Hippocampal formation (tissue), 2 donors: ENCODE measurements around the gene C1orf21.

Experiments
- DNase-seq, 2 donors: peaks; one replicate each; lab custom pipeline; 2025; lab: John Stamatoyannopoulos, UW

The C1orf21 gene

DNA sequence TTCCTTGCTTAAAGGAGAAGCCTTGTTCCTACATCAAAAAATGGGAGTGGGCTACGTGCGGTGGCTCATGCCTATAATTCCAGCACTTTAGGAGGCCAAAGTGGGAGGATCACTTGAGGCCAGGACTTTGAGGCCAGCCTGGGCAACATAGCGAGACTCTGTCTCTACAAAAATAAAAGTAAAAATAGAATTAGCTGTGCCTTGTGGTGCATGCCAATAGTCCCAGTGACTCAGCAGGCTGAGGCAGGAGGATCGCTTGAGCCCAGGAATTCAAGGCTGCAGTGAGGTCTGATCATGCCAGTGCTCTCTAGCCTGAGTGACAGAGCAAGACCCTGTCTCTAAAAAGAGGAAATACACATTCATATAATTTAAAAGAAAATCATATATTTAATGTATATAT lies 127.1 kb downstream of the C1orf21 start:
- no peak for DNase-seq

DNA sequence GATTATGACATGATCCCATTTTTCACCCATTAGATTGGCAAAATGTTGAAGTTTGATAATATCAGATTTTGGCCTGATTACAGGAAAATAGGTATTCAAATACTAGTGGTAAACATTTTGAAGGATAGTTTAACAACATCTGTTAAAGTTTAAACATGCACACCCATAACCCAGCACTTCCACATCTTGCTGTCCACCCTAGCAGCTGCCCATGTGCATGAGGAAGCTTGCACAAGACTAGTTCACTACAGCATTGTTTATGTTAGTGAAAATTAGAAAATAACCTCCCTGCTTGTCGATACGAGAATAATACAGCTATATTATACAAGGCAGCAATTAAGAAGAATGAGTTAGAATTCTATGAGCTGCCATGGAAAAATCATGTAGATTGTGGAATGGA lies 127.6 kb downstream of the C1orf21 start:
- no peak for DNase-seq

DNA sequence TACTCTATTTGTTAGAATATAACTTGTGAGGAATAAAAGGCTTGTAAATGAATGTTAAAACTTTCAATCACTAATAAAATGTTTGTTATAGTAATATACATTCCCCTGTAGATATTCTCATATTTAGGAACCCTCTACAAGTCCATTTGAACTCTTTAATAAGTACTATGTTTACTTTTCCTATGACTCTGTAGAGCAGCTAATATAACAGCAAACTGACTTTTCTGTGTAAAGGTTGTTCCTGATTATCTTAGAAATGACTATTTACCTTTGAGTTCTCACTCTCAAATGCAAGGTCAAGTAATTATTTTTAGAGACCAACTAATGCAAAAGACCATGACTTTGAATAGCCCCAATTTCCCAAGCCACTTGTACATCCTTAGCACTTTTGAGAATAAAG lies 130.3 kb downstream of the C1orf21 start:
- DNase-seq: no peak

DNA sequence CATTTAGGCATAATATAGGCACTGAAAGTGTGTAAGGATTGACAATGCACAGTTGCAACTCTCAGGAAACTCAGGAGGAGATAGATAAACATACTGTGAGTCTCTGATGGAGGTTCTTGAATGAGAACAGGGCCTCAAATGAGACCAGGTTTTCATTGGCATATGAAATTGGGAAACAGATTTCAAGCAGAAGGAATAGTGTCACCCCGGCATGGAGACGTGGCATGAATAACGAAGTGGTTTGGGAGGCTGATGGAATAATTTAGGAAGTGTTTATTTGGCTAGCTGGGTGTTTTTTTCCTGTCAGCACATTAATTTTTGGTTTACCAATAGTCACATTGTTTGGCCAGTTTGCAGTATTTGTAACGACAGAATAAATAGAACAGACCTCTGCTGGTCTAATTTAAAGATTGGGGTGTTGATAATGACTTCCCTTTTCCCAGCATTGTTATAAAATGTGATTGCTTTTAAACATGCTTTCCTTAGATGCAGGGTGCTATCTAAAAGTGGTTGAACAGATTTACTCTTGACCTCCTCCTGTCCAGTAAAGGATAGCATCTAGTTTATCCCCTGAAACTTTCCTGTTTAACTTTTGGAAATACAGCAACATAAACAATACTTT lies 132.0 kb downstream of the C1orf21 start:
- no peak for DNase-seq

DNA sequence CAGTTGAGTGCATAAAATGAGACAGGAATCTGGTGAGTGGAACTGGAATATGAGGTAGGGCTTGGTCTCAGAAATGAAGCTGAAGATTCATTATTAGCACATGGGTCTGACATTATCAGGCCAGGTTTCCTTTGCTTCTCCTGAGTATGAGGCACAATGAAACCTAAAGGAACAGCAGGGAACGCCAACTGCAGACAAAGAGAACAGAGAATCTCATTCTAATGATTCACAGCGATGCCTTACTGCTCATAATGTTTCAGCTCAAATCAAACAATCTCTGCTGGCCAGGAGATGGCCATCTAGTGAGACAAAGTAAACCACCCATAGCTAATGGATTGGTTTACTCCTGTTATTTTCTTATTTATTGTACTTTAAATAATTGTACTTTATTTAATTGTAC lies 133.5 kb downstream of the C1orf21 start:
- DNase-seq: no peak

DNA sequence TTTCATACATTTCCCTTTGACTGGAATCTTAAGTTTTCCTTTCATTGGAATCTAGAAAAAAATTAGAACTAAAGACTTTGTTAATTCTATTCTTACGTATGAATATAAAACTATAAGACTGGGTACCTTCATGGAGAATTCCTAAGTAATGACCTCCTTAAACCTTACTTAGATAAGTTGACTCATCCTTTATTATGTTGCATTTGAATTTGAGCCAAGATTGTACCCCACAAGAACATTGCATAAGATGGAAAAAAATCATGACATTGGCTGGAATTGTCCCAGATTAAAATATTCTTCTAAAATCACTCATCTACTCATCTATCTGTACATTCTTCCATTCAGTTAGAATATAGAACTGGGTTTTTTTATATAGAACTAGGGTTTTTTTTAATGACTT lies 137.4 kb downstream of the C1orf21 start:
- no peak for DNase-seq

DNA sequence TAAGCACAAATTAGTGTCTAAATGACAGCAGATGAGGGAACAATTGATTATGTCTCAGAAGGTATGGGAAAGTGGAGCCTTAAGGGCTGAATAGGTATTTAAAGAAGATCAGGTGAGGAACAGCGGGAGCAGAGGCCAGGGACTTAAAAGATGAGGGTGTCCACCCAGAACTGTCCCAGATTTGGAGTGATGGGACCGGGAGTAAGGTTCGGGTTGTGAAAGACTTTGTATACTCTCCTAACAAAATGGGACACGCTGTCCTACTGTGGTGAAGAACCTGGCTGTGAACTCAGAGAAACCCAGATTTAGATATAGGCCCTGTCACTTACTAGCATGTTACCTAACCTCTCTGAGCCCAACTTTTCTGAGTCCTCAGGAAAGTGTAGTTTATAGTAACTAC lies 140.6 kb downstream of the C1orf21 start:
- no peak for DNase-seq

DNA sequence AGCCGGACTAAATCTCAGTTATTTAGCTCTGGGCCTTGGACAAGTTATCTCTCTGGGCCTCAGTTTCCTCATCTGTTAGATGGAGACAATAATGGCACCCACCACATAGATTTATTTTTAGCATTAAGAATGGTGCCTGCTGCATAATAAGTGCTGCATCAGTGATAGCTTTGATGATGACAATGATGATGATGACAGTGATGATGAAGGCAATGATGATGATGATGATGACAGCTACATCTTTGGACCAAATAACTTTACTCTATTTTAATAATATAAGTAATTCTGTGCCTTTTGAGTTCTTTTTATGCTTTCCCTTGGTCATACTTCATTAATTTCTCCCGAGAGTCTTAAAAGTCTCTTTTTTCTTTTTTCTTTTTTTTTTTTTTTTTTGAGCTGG lies 143.4 kb downstream of the C1orf21 start:
- DNase-seq: no peak

DNA sequence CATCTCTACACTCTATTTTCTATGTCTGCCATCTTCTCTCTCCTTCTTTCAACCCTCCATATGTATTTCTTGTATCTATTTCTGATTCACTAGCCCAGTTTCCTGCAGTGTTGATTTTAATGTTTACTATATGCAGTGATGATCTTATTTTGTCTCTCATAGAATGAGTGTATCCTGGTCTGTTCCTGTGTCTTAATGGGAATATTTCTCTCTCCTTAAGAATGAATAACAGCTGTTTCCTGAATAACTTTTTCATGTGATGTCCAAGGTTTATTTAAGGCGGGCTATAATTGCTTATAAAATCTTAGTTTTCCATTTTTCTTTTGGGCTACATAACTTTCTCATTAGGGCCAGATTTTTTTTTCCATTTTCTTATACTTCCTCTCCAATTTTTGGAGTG lies 144.5 kb downstream of the C1orf21 start:
- DNase-seq: no peak

DNA sequence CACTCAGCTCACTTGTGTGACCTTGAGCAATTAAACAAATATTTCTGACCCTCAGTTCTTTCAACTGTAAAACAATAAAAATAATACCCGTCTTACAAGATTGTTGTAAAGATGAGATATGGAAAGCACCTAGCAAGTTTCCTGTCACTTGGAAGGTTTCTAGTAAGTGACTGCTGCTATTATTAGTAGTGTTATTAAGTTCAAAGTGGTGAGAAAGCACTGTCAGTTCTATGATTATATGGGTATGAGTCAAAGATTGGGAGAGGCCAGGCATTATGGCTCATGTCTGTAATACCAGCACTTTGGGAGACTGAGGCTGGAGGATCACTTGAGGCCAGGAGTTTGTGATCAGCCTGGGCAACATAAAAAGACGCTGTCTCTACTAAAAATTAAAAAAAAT lies 145.4 kb downstream of the C1orf21 start:
- DNase-seq: no peak

DNA sequence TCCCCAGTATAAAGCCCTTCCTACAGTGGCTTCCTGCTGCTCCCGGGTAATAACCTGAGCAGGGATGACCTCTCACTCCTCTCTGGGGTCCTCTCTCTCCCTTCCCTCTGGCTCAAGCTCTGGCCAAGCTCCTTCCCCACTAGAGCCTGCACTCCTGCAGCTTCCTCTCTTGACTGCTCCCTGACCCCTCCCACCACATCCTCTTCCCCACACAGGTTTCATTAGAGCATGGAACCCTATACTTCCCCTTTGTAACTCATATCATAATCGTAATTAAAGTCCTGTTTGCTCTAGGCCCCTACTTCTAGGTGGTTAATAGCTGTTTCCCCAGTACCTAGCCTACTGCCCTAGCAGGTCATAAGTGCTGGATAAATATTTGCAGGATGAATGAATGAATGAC lies 146.2 kb downstream of the C1orf21 start:
- no peak for DNase-seq

DNA sequence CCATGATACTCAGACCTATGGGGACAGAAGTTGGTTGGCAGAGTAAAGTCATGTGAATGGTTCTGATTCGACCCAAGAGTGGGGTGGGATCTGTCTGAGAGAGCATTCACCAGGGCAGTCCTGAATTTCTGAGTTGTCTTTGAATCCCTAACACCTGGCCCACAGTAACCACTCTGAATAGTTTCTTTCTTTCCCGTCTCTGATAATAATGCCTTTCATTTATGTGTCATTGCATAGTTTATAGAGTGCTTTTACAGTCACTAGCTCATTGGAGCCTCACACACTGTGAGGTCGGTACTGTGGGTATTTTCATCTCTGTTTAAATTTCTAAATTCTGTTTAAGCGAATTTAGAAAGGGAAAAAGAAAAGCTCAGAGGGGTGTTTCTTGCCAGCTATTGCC lies 147.1 kb downstream of the C1orf21 start:
- no peak for DNase-seq

DNA sequence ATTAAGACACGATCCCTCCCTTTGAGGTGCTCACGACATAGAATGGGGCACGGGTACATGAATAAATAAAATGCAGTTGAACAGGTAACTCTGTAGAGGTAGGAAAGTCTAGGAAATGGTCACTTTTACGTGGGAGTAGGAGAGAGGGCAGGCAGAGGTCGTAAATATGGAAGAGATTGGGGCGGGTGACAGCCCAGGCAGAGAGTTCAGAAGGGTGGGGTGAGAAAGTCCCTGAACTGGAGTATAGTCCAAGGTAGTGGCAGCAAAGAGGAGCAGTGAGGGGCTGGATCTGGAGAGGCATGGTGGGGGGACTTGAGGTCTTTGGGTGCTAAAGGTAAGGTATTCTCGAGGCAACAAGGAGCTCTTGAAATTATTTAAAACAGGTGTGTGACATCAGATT lies 147.9 kb downstream of the C1orf21 start:
- no peak for DNase-seq

DNA sequence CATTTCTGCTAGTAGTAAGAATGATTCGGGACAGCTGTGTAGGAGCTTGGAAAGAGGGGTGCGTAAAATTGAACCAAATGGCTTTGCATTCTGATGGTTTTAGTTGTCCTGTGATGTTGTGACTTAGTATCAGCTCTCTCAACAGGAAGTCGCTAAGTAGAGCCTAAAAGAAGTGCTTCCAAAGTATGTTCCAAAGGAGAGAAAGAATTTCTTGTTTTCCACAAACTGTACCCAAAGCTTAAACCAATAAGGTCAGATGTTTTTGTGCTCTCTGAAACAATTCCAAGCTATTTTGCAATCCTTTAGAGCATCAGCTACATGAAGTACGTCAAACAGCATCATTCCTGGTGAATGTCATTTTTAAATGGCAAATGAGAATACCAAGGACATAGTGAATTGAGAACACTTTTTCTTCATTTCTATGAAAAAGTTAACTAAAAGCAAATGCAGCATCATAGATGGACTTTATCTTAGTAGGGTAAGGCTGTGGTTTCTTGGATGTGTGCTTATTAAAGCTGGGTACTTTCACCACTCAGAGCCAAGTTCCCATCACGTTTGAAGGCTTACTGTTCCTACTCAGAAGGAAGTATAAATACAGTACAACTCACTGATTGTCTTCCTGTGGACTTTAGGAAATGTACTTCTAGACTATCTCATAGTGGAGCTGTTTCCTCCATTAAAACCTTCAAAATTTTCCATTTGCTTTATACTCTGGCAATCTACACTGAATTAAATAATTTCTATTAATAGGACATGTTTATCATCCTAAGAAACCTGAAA lies 148.6 kb downstream of the C1orf21 start:
- DNase-seq: no peak

DNA sequence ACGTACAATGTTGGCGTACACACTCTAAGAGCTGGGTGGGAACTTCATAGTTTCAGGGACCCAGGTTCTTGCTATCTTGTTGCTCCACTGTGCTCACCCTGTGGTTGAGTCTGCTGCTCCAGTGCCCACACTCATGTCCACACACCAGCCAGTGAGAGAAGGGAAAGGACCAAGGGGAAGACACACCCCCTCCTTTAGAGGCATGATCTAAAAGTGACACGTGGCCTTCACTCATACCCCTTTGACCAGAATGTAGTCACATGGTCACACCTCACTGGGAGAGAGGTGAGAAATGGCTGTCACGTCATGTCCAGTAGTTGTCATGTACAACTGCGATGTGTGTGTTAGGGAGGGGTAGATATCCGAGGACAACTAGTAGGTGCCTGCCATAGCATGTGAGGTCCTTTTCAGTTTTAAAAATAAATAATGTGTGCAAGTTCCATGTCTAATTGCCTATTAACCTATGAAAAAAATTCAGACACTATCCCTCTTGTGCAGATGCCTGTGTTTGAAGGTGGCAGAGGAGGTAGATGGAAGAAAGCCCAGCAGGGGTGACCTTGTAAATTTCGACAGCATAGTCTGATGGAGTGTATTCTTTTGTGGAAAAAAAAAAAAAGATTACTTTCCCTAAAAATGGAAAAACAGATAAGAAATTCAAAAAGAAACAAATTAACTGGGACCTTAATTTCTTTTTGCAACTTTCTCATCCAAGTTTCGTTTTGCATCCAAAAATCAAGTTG lies 149.6 kb downstream of the C1orf21 start:
- no peak for DNase-seq

DNA sequence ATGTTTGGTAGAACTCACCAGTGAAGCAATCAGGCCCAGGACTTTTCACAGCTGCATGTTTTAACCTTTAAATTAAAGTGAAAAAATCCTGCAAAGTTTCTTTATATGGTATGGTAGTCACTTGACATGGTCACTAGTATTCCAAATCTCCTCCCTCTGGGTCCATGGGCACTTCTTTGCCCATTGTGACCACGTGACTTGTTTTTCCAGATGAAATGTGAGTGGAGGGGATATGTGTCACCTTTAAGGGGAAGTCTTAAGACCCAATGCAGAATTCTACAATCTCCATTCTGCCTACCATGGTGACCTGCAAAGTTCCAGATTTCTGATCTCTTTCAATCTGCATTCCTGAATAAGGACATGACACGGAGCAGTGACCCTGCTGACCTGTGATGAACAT lies 152.8 kb downstream of the C1orf21 start:
- DNase-seq: no peak

DNA sequence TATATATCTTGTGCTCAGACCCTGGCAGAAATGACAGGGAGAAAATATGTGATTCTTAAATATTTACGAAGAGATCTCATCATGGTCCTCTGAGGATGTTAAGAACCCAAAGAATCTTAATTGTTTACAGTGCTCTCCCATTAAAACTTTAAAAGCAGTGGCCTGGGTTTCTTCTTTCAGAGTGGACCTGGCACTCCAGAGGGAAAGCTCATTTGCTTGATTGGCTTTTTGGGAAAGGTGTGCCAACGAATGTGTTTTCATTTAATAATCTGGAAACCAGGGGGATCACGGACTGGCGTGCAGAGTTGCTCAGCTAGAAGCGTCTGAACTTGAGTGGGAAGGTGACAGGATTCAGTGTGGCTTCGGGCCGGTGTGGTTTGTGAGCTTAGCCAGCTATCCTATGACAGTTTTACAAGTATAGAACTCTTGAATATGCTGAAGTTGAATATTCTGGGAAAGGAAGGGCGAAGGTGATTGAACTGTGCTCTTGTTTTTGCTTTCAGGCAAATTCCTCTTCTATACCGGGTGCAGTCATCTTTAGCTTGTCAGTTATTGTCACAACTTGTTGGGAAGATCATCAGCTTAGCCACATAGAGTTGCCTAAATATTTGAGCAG lies 154.8 kb downstream of the C1orf21 start:
- no peak for DNase-seq

DNA sequence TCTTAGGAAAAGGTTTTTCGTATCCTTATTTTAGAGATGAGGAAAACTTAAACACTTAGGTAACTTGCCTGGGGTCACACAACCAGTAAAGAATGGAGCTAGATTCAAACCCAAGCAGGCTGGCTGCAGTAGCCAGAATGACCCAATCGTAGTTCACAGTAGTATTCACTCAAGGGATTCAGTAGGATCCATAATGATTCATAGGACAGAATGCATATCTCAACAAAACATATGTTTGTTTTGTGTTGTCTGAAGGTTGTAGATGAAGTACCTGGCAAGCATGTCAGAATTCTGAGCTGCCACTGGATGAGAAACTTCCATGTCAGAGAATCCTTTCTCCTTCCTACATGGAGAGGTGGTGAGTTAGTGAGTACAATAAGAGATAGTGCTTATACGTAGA lies 155.5 kb downstream of the C1orf21 start:
- no peak for DNase-seq

DNA sequence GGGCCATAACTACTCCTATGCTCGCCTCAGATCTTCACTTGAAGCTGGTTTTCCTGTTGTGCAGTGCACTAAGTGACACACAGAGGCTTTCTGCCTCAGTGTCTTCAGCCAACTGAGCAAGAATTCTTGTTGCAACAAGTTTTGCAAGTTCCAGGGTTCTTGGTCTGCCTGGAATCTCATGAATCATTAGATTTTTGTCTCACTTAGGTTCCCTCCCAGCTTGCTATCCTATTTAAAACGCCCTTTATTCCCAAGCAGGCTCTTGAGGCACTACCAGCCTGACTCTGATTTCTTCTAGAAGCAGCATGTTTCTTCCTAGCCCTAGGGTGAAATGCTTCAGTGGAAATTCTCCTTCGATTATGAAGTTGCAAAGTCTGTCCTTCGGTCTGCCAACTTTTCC lies 158.8 kb downstream of the C1orf21 start:
- DNase-seq: no peak

DNA sequence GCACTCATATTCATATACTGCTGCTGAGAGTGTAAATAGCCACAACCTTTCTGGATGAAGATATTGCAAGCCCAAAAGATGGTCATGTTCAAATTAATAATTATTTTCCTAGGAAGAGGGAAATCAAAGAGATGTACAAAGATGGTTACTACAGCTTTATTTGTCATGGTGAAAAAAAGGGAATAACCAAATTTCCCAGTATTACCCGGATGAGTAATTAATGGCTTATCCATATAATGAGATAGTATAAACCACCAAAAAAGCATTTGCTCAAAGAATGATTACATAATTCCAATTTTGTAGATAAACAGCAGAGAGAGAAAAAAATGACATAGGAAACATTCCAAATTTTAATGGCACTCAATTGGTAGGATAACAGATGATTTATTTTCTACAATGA lies 165.6 kb downstream of the C1orf21 start:
- no peak for DNase-seq

DNA sequence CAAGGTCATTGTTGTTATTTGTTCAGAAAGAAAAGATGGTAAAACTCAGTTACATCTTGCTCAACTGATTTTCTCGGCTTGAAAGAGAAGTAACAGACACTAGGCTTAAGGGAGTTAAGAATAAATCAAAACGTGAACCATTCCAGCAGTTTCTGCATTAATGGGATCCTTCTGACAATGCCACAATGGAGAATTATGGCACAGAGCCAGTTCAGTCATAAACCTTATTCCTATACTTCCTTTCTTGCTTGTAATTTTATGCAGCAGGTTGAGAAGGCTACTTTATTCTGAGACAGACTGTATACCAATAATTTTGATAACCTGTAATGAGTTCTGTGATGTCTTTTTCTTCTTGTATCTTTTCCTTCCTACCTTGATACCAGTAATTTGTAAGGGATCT lies 167.0 kb downstream of the C1orf21 start:
- DNase-seq: no peak

DNA sequence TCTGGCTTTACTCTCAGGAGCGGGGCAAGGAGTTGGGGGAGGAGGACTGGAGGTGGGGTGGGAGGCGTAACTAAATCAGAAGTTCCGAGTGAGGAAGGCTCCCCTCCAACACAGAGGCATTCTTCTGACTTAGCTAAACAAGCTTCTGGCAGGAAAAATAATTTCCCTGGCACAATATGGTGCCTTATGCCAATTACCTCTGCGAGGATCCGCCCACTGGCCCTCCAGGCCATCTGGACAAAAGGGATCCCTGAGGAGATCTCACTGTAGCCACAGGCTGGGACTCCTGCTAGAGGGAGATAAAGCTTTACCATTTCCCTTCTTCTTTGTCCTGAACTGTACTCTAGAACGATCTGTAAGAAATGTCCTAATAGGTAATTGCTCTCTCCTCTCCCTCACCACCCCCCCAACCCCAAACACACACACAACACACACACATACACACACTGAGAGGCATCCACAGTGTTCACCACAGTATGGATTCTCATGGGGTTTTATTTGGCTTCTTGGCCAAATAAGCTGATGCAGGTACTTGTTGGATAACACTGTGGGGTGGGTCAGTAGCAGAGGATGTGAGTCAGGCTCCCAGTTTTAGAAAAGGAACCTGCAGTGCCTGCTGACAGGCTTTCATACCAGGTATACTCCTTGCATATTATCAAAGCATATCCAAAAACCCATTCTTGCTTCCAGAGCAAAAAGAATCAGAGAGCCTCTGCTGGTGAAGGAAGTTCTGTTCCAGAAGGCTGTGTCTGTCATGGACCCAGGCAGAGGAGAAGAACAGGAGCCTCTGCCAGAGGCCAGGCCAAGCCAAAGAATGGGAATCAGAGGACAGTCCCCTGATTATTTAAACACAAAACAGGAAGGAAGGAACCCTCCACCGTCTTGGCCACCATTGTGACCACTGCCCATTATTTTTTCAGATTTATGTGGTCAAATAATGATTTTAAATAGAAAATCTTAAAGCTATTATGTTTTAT lies 169.1 kb downstream of the C1orf21 start:
- DNase-seq: no peak
